Measurements from ENCODE around the gene N4BP3. TPM values are rescaled to one million over a fixed set of nuclear protein-coding genes. Genes with fewer than 3 reads are reported as not detected.

N4BP3 gene
- total RNA-seq, 1 donor from 2014 or later = 5.2 TPM

GRCh38 chr5:178170455-178170854 lies 57.1 kb downstream of the N4BP3 start:
- ATAC-seq = no peak
- TF ChIP-seq CTCF (IDR thresholded peaks at IDR 0.05) = no peak
- no peak overlapping the region for H3K27ac ChIP-seq

GRCh38 chr5:178174456-178174855 lies 61.1 kb downstream of the N4BP3 start:
- no peaks in the 10 kb centered on the region for H3K9me3 ChIP-seq
- ATAC-seq (no peak), DNase-seq (no peak)
- H3K4me1 ChIP-seq = no peaks in the 10 kb centered on the region
- H3K36me3 ChIP-seq = no peaks in the 10 kb centered on the region
- no peak overlapping the region for H3K27ac ChIP-seq
- no peaks in the 10 kb centered on the region for H3K27me3 ChIP-seq
- no peak overlapping the region for H3K4me3 ChIP-seq
- TF ChIP-seq CTCF (IDR thresholded peaks at IDR 0.05) = no peak
- intact Hi-C loops (cut with DNase I) = no loop called here

More at GRCh38 chr5:178170455-178170854, 57.1 kb downstream of the N4BP3 start:
- intact Hi-C loops (cut with DNase I) = no loop called here
- Histone ChIP-seq H3K27me3 (peaks cover 9% of the 10 kb centered on the region), H3K4me3 (no peak overlapping the region), H3K9me3 (no peaks in the 10 kb centered on the region), H3K4me1 (no peaks in the 10 kb centered on the region), H3K36me3 (no peaks in the 10 kb centered on the region)
- DNase-seq = no peak

Other genes starting within 250 kb of the N4BP3 start
- gene PROP1, start 117.3 kb upstream of the N4BP3 start, total RNA-seq = not detected
- gene RMND5B, start 17.5 kb downstream of the N4BP3 start, total RNA-seq = 44.7 TPM
- 60.1 TPM for gene NHP2, start 40.4 kb downstream of the N4BP3 start, total RNA-seq
- not detected for gene GMCL2, start 73.8 kb downstream of the N4BP3 start, total RNA-seq
- 116 TPM for gene HNRNPAB, start 91.0 kb downstream of the N4BP3 start, total RNA-seq
- 96.1 TPM for gene PHYKPL, start 119.3 kb downstream of the N4BP3 start, total RNA-seq

All from upper lobe of right lung (tissue), 1 donor.